Measurements from ENCODE around the gene MTHFD1L.

GRCh38 chr6:151098166-151098565, 232.7 kb downstream of the MTHFD1L start:
- TF ChIP-seq CTCF (IDR thresholded peaks at IDR 0.05), result no peak
- TF ChIP-seq POLR2A (IDR thresholded peaks at IDR 0.05), result no peak
- TF ChIP-seq POLR2AphosphoS5 (IDR thresholded peaks at IDR 0.05), result no peak
- no peak for TF ChIP-seq EP300 (IDR thresholded peaks at IDR 0.05)

Data from stomach (tissue), 4 donors.